ENCODE results near the gene RANBP3L. TPM values are rescaled to one million over a fixed set of nuclear protein-coding genes. Genes with fewer than 3 reads are reported as not detected.

RANBP3L gene
- total and polyA plus RNA-seq, 9 donors: 0.17 to 3.1 (median 0.94) TPM

DNA sequence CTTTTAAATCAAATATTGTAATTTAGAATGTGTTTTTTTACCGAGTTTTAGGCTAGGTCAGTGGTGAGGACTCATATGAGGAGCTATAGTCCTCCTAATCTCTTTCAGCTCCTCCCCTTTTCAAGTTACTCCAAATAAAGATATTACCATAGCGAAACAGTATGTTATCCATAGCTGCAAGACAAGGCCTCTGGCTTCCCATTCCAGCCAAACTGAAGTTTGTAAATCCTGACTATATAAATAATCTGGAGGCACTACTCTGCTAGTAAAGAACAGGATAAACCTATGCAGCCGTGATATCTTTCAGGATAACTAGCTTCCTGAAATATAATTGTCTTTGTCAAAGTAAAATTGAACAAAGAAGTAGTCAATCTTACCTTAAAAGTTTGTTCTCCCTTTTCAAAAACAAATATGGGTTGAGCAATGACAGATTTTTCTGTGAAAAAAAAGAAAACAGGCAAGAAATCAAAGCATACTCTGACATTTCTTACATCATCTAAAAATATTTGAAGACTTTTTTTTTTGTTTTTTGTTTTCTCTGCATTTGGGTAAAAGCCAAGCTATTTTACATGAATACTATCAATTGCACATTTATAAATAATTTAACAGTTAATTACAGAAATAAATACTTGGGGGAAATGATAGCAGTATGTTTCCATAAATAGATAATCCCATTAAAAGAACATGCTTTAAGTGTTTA, 30.7 kb downstream of the RANBP3L start:
- WGBS, 3 donors: 74 to 85% (median 76%) methylated on average over 3 of the region's 3 CpGs
- Histone ChIP-seq H3K4me1 (ENCODE audit: insufficient read depth) (no peaks in the 10 kb centered on the region), H3K4me3 (no peak overlapping the region), H3K27me3 (no peaks in the 10 kb centered on the region), H3K9me3 (no peaks in the 10 kb centered on the region), H3K36me3 (no peaks in the 10 kb centered on the region), H3K27ac (no peak overlapping the region)
- intact Hi-C loops (cut with DNase I): no loop called here
- DNase-seq: no peak
- TF ChIP-seq, protein P1, sequence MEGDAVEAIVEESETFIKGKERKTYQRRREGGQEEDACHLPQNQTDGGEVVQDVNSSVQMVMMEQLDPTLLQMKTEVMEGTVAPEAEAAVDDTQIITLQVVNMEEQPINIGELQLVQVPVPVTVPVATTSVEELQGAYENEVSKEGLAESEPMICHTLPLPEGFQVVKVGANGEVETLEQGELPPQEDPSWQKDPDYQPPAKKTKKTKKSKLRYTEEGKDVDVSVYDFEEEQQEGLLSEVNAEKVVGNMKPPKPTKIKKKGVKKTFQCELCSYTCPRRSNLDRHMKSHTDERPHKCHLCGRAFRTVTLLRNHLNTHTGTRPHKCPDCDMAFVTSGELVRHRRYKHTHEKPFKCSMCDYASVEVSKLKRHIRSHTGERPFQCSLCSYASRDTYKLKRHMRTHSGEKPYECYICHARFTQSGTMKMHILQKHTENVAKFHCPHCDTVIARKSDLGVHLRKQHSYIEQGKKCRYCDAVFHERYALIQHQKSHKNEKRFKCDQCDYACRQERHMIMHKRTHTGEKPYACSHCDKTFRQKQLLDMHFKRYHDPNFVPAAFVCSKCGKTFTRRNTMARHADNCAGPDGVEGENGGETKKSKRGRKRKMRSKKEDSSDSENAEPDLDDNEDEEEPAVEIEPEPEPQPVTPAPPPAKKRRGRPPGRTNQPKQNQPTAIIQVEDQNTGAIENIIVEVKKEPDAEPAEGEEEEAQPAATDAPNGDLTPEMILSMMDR (IDR thresholded peaks at IDR 0.05): no peak
- TF ChIP-seq EP300 (IDR thresholded peaks at IDR 0.05): no peak
- TF ChIP-seq POLR2A (IDR thresholded peaks at IDR 0.05): no peak

DNA sequence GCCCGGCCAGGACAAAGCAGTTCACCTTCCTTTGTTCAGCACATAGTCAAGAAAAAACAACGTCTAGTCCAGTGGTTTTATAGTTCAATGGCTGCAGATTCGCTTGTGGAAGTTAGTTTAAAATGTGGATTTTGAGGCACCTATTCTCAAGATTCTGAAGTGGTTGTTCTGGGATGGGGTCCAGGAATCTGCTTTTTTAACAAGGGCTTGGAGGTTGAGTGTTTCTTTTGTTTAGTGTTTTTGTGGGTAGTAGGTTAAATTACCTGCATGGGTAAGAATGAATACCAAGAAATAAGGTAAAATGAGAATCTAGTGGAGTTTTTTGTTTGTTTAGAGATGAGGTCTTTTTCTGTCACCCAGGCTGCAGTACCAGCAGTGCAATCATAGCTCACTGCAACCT, 31.5 kb downstream of the RANBP3L start:
- Histone ChIP-seq H3K27ac (no peak overlapping the region), H3K36me3 (no peaks in the 10 kb centered on the region), H3K4me3 (no peak overlapping the region), H3K9me3 (no peaks in the 10 kb centered on the region), H3K27me3 (no peaks in the 10 kb centered on the region), H3K4me1 (ENCODE audit: insufficient read depth) (no peaks in the 10 kb centered on the region)
- intact Hi-C loops (cut with DNase I): no loop called here
- WGBS, 3 donors: 92 to 94% (median 94%) methylated on average over 3 of the region's 3 CpGs
- DNase-seq: no peak
- no peak for TF ChIP-seq POLR2A (IDR thresholded peaks at IDR 0.05)
- no peak for TF ChIP-seq EP300 (IDR thresholded peaks at IDR 0.05)
- TF ChIP-seq, protein P1 (IDR thresholded peaks at IDR 0.05): no peak

DNA sequence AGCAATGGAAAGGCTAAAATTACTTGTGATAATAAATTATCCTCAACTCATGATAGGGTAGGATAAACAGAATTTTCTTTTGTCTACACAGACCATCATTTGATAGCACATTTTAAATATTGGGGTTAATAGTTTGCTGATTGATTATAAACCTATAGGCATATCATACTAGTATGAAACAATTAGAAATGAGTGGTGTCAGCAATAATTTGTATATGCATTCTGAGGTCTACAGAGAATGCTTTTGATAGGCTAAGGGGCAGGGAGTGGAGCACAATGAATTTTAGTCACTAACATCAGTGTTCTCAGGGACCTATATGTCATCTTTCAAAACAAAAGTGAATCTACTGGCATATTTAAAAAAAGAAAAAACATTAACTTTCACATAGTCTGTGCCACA, 32.2 kb downstream of the RANBP3L start:
- no peak for DNase-seq
- Histone ChIP-seq H3K27me3 (no peaks in the 10 kb centered on the region), H3K4me3 (no peak overlapping the region), H3K9me3 (no peaks in the 10 kb centered on the region), H3K4me1 (ENCODE audit: insufficient read depth) (no peaks in the 10 kb centered on the region), H3K27ac (no peak overlapping the region), H3K36me3 (no peaks in the 10 kb centered on the region)
- TF ChIP-seq, protein P1 (IDR thresholded peaks at IDR 0.05): no peak
- TF ChIP-seq POLR2A (IDR thresholded peaks at IDR 0.05): no peak
- TF ChIP-seq EP300 (IDR thresholded peaks at IDR 0.05): no peak
- intact Hi-C loops (cut with DNase I): loop anchor here in 2 of 4 donors (10.0 kb wide), 2 partner anchors 125 to 135 kb away; no protein-coding TSS in a partner anchor

DNA sequence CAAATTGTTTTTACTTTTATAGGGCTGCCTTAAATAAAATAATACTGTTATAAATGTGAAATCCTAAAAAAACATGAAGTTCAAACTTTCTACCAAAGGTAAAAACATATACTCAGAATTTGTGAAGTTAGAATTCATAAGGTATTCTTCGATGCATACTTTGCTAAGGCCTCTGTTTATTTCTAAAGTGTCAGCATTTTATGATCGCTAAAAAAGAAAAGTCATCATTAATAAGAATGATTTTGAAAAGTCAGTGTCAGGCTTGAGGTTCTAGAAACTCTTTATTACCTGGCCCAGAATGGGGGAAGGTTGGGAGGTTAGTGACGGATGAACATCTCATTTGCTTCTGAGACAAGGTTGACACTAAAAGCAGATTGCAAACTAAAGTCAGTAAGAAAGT, 33.8 kb downstream of the RANBP3L start:
- Histone ChIP-seq H3K27ac (no peak overlapping the region), H3K27me3 (no peaks in the 10 kb centered on the region), H3K36me3 (no peaks in the 10 kb centered on the region), H3K4me3 (no peak overlapping the region), H3K4me1 (ENCODE audit: insufficient read depth) (no peaks in the 10 kb centered on the region), H3K9me3 (no peaks in the 10 kb centered on the region)
- no peak for DNase-seq
- intact Hi-C loops (cut with DNase I): loop anchor here in 2 of 4 donors (10.0 kb wide), 2 partner anchors 127 to 137 kb away; no protein-coding TSS in a partner anchor
- 92 to 95% (median 94%) methylated on average over 3 of the region's 3 CpGs for WGBS, 3 donors
- TF ChIP-seq EP300 (IDR thresholded peaks at IDR 0.05): no peak
- TF ChIP-seq, protein P1 (IDR thresholded peaks at IDR 0.05): no peak
- TF ChIP-seq POLR2A (IDR thresholded peaks at IDR 0.05): no peak
